Measurements from ENCODE around the gene CA12. TPM values are rescaled to one million over a fixed set of nuclear protein-coding genes. Genes with fewer than 3 reads are reported as not detected.

Gene CA12
- total RNA-seq, 2 experiments from 2014 or later, result not detected

GRCh38 chr15:63349156-63349555 lies 32.5 kb downstream of the CA12 start:
- Mint-ChIP-seq H3K36me3 (ENCODE audit: low read depth) (no peaks in the 10 kb centered on the region), H3K27ac (no peak overlapping the region), H3K9me3 (no peaks in the 10 kb centered on the region), H3K27me3 (no peaks in the 10 kb centered on the region), H3K4me3 (no peak overlapping the region), H3K4me1 (ENCODE audit: low read depth) (no peaks in the 10 kb centered on the region)
- Histone ChIP-seq H3K27me3 (ENCODE audit: control insufficient read depth in 1 of 2, insufficient read depth in 2 of 2, low read length in 2 of 2) (no peaks in the 10 kb centered on the region), H3K9me3 (ENCODE audit: control insufficient read depth in 1 of 2, insufficient read depth in 1 of 2, low read length in 2 of 2) (no peaks in the 10 kb centered on the region), H3K4me1 (ENCODE audit: insufficient read depth, low read length) (no peaks in the 10 kb centered on the region), H3K27ac (ENCODE audit: low read depth in 1 of 2, low read length in 2 of 2) (no peak overlapping the region), H3K36me3 (ENCODE audit: insufficient read depth, low read length) (no peaks in the 10 kb centered on the region), H3K4me3 (ENCODE audit: low read length) (no peak overlapping the region)
- DNase-seq, result no peak
- intact Hi-C loops (cut with DNase I, micrococcal nuclease), result no loop called here
- ATAC-seq (ENCODE audit: poor library complexity), result no peak
- TF ChIP-seq CTCF (IDR thresholded peaks at IDR 0.05), result no peak
- ChIA-PET POLR2A (no interaction called here), CTCF (no interaction called here)

GRCh38 chr15:63348392-63348791 lies 33.3 kb downstream of the CA12 start:
- H3K27ac ChIP-seq (ENCODE audit: low read depth in 1 of 2, low read length in 2 of 2), result no peak overlapping the region
- H3K4me1 ChIP-seq (ENCODE audit: insufficient read depth, low read length), result no peaks in the 10 kb centered on the region
- H3K9me3 Mint-ChIP-seq, result no peaks in the 10 kb centered on the region
- DNase-seq (no peak), ATAC-seq (ENCODE audit: poor library complexity) (no peak)
- POLR2A ChIA-PET, result no interaction called here
- no peak overlapping the region for H3K4me3 Mint-ChIP-seq
- H3K36me3 Mint-ChIP-seq (ENCODE audit: low read depth), result no peaks in the 10 kb centered on the region
- intact Hi-C loops (cut with DNase I, micrococcal nuclease), result no loop called here
- TF ChIP-seq CTCF (IDR thresholded peaks at IDR 0.05), result no peak
- H3K4me3 ChIP-seq (ENCODE audit: low read length), result no peak overlapping the region
- CTCF ChIA-PET, result no interaction called here
- H3K27ac Mint-ChIP-seq, result no peak overlapping the region
- no peaks in the 10 kb centered on the region for H3K9me3 ChIP-seq (ENCODE audit: control insufficient read depth in 1 of 2, insufficient read depth in 1 of 2, low read length in 2 of 2)
- no peaks in the 10 kb centered on the region for H3K36me3 ChIP-seq (ENCODE audit: insufficient read depth, low read length)
- no peaks in the 10 kb centered on the region for H3K4me1 Mint-ChIP-seq (ENCODE audit: low read depth)
- no peaks in the 10 kb centered on the region for H3K27me3 ChIP-seq (ENCODE audit: control insufficient read depth in 1 of 2, insufficient read depth in 2 of 2, low read length in 2 of 2)
- no peaks in the 10 kb centered on the region for H3K27me3 Mint-ChIP-seq

GRCh38 chr15:63347074-63347857 lies 34.4 kb downstream of the CA12 start:
- H3K27ac ChIP-seq (ENCODE audit: low read depth in 1 of 2, low read length in 2 of 2), result no peak overlapping the region
- H3K9me3 Mint-ChIP-seq, result no peaks in the 10 kb centered on the region
- no peaks in the 10 kb centered on the region for H3K36me3 ChIP-seq (ENCODE audit: insufficient read depth, low read length)
- H3K4me3 ChIP-seq (ENCODE audit: low read length), result no peak overlapping the region
- H3K27me3 Mint-ChIP-seq, result no peaks in the 10 kb centered on the region
- ATAC-seq (ENCODE audit: poor library complexity) (no peak), DNase-seq (no peak)
- H3K27ac Mint-ChIP-seq, result no peak overlapping the region
- H3K36me3 Mint-ChIP-seq (ENCODE audit: low read depth), result no peaks in the 10 kb centered on the region
- intact Hi-C loops (cut with DNase I, micrococcal nuclease), result no loop called here
- H3K4me1 Mint-ChIP-seq (ENCODE audit: low read depth), result no peaks in the 10 kb centered on the region
- POLR2A ChIA-PET, result no interaction called here
- H3K4me1 ChIP-seq (ENCODE audit: insufficient read depth, low read length), result no peaks in the 10 kb centered on the region
- H3K9me3 ChIP-seq (ENCODE audit: control insufficient read depth in 1 of 2, insufficient read depth in 1 of 2, low read length in 2 of 2), result no peaks in the 10 kb centered on the region
- CTCF ChIA-PET, result no interaction called here
- no peak overlapping the region for H3K4me3 Mint-ChIP-seq
- H3K27me3 ChIP-seq (ENCODE audit: control insufficient read depth in 1 of 2, insufficient read depth in 2 of 2, low read length in 2 of 2), result no peaks in the 10 kb centered on the region
- no peak for TF ChIP-seq CTCF (IDR thresholded peaks at IDR 0.05)
